Sigmoid colon (tissue), 7 donors: ENCODE data around the gene CCDC190. TPM values are rescaled to one million over a fixed set of nuclear protein-coding genes. Genes with fewer than 3 reads are reported as not detected.
"Not testable (repeated sequence)": the region's sequence is repeated elsewhere in the genome, so short reads cannot be mapped to it uniquely, and the experiment has no call there.

Experiments
- DNase-seq: peaks from one replicate; pipeline ENCODE4 v3.0.0-alpha.2; 2019
- H3K27ac ChIP-seq, 4 donors: fragments of 200-600 bp; sonication (generic); one replicate each; pipeline ENCODE4 v1.5.1; 2016 to 2019; ENCODE audit warnings: mild to moderate bottlenecking in 1 of 4
- H3K27me3 ChIP-seq, 3 donors: fragments of 200-600 bp; sonication (generic); one replicate each; pipeline ENCODE4 v1.5.1; 2019; ENCODE audit warnings: mild to moderate bottlenecking in 1 of 3
- H3K36me3 ChIP-seq, 4 donors: fragments of 200-600 bp; sonication (generic); one replicate each; pipeline ENCODE4 v1.5.1; 2016 to 2019
- H3K4me1 ChIP-seq, 4 donors: fragments of 200-600 bp; sonication (generic); one replicate each; pipeline ENCODE4 v1.5.1; 2017 to 2019
- H3K4me3 ChIP-seq, 4 donors: fragments of 200-600 bp; sonication (generic); one replicate each; pipeline ENCODE4 v1.5.1; 2017 to 2019; ENCODE audit warnings: mild to moderate bottlenecking in 2 of 4, moderate library complexity in 1 of 4
- H3K9me3 ChIP-seq, 4 donors: fragments of 200-600 bp in 3 of 4; sonication (generic) in 3 of 4; one replicate each; pipeline versions ENCODE4 v1.5.1 to v1.6.1; 2013 to 2019
- EP300 ChIP-seq, 4 donors: sonication (generic); formaldehyde crosslinking; IDR thresholded peaks; one replicate each; pipeline ENCODE4 v1.6.1; 2017; ENCODE audit warnings: antibody characterized with exemption in 4 of 4
- POLR2A ChIP-seq, 2 donors: fragments of 450-650 bp; IDR thresholded peaks; one replicate each; pipeline ENCODE4 v1.6.1; 2016; ENCODE audit warnings: antibody characterized with exemption in 2 of 2, mild to moderate bottlenecking in 2 of 2, moderate library complexity in 2 of 2
- POLR2AphosphoS5 ChIP-seq, 4 donors: sonication (generic); formaldehyde crosslinking; IDR thresholded peaks; one replicate each; pipeline ENCODE4 v1.6.1; 2017; ENCODE audit warnings: antibody characterized with exemption in 4 of 4
- WGBS, 2 donors: extraction: QIAGEN DNeasy Blood & Tissue Kit; methylation state at CpG; one replicate each; pipeline ENCODE4 v1.1.7; 2013; 5-methylcytosine and 5-hydroxymethylcytosine counted together
- intact Hi-C: fragments of 100-400 bp; cut with DNase I; formaldehyde crosslinking; loops from one replicate; pipeline ENCODE4 v1.15.1; 2023
- polyA plus RNA-seq, 3 donors: library from polyadenylated mRNA; stranded (reverse); fragments of 200-250 nt; gene quantifications; one replicate each; pipeline ENCODE4 v1.2.3, GENCODE V29; 2013
- total RNA-seq, 4 donors: library from RNA; depleted of rRNA; stranded (reverse); fragments of >200 nt; gene quantifications; one replicate each; pipeline ENCODE4 v1.1.0, GENCODE V29; 2016
- TF ChIP-seq, protein P1 (sequence below), 4 experiments: fragments of 450-650 bp in 3 of 4; fragments of 200-600 bp in 1 of 4; IDR thresholded peaks; one replicate each; pipeline ENCODE4 v1.5.1; 2016 to 2019; ENCODE audit warnings: antibody characterized with exemption in 4 of 4, mild to moderate bottlenecking in 3 of 4, moderate library complexity in 2 of 4
- donor health status: healthy with polysubstance abuse.
- donor health status: Bipolar disorder and iron deficiency.
- donor health status: healthy.

CCDC190 gene
- total and polyA plus RNA-seq, 7 donors: not detected

DNA sequence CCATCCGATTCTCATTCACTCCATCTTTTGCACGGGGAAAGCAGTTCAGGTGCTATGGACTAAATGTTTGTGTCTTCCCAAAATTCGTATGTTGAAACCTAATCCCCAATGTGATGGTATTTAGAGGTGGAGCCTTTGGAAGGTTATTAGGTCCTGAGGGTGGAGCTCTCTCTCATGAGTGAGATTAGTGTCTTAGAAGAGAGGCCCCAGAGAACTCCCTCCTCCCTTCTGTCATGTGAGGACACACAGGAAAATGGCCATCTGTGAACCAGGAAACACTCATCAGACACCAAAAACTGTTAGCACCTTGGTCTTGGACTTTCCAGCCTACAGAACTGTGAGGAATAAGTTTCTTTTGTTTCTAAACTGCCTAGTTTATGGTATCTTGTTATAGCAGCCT, 15.8 kb upstream of the CCDC190 start:
- H3K27me3 ChIP-seq: no peaks in the 10 kb centered on the region
- no peak for TF ChIP-seq EP300 (IDR thresholded peaks at IDR 0.05)
- TF ChIP-seq, protein P1, sequence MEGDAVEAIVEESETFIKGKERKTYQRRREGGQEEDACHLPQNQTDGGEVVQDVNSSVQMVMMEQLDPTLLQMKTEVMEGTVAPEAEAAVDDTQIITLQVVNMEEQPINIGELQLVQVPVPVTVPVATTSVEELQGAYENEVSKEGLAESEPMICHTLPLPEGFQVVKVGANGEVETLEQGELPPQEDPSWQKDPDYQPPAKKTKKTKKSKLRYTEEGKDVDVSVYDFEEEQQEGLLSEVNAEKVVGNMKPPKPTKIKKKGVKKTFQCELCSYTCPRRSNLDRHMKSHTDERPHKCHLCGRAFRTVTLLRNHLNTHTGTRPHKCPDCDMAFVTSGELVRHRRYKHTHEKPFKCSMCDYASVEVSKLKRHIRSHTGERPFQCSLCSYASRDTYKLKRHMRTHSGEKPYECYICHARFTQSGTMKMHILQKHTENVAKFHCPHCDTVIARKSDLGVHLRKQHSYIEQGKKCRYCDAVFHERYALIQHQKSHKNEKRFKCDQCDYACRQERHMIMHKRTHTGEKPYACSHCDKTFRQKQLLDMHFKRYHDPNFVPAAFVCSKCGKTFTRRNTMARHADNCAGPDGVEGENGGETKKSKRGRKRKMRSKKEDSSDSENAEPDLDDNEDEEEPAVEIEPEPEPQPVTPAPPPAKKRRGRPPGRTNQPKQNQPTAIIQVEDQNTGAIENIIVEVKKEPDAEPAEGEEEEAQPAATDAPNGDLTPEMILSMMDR (IDR thresholded peaks at IDR 0.05): no peak
- no peak for TF ChIP-seq POLR2A (IDR thresholded peaks at IDR 0.05)
- TF ChIP-seq POLR2AphosphoS5 (IDR thresholded peaks at IDR 0.05): no peak
- 63 to 64% methylated on average over 3 of the region's 3 CpGs for WGBS, 2 donors
- H3K36me3 ChIP-seq: no peaks in the 10 kb centered on the region
- intact Hi-C loops: loop anchor here (1.0 kb wide), 1 partner anchor 442 kb away; no protein-coding TSS in a partner anchor
- H3K4me1 ChIP-seq: no peaks in the 10 kb centered on the region
- DNase-seq: no peak
- no peak overlapping the region for H3K27ac ChIP-seq
- no peaks in the 10 kb centered on the region for H3K9me3 ChIP-seq
- no peak overlapping the region for H3K4me3 ChIP-seq

- H3K4me3 ChIP-seq: no peak overlapping the region
These were observed 13.0 kb upstream of the CCDC190 start for GRCh38 chr1:162873671-162874666.

DNA sequence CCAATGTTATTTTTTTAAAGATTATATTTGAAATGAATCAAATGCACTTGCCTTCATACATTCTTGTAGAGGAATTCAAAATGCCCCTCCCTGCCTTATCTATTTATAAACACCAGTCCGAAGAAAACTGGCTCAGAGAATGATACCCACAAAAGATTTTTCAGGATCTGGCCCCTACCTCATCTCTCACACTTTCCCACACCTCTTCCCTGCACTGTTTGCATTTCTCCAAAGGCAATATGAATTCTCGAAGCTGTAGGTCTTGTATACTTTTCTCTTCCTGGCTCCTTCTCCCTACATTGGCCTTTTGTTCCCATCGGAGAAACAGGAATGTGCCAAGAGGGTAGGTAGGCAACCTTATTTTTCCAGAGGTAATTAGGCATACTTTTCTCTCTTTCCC, 12.0 kb upstream of the CCDC190 start:
- intact Hi-C loops: no loop called here
- TF ChIP-seq POLR2A (IDR thresholded peaks at IDR 0.05): no peak
- H3K4me3 ChIP-seq: no peak overlapping the region
- WGBS, 2 donors: 13 to 54% methylated on average over 3 of the region's 3 CpGs
- no peaks in the 10 kb centered on the region for H3K9me3 ChIP-seq
- no peaks in the 10 kb centered on the region for H3K4me1 ChIP-seq
- no peak for DNase-seq
- H3K36me3 ChIP-seq: no peaks in the 10 kb centered on the region
- no peaks in the 10 kb centered on the region for H3K27me3 ChIP-seq
- no peak overlapping the region for H3K27ac ChIP-seq

More at GRCh38 chr1:162873671-162874666, 13.0 kb upstream of the CCDC190 start:
- WGBS, 2 donors: 47 to 76% methylated on average over 8 of the region's 8 CpGs
- intact Hi-C loops: no loop called here
- Histone ChIP-seq H3K9me3 (no peaks in the 10 kb centered on the region), H3K4me1 (no peaks in the 10 kb centered on the region), H3K27me3 (no peaks in the 10 kb centered on the region), H3K36me3 (no peaks in the 10 kb centered on the region), H3K27ac (no peak overlapping the region)
- TF ChIP-seq POLR2AphosphoS5 (IDR thresholded peaks at IDR 0.05): no peak
- no peak for TF ChIP-seq EP300 (IDR thresholded peaks at IDR 0.05)
- TF ChIP-seq POLR2A (IDR thresholded peaks at IDR 0.05): no peak
- TF ChIP-seq, protein P1 (IDR thresholded peaks at IDR 0.05): no peak
- no peak for DNase-seq

- DNase-seq, H3K9me3 ChIP-seq, H3K27ac ChIP-seq, H3K36me3 ChIP-seq, H3K4me1 ChIP-seq, H3K27me3 ChIP-seq, H3K4me3 ChIP-seq, intact Hi-C loops: not testable (repeated sequence)
- 45 to 64% methylated on average over 1 of the region's 1 CpG for WGBS, 2 donors
These were observed 10.4 kb upstream of the CCDC190 start for GRCh38 chr1:162871417-162871816.

- intact Hi-C loops: no loop called here
- no peaks in the 10 kb centered on the region for H3K36me3 ChIP-seq
- H3K9me3 ChIP-seq: no peaks in the 10 kb centered on the region
- H3K4me1 ChIP-seq: no peaks in the 10 kb centered on the region
- H3K27ac ChIP-seq: no peak overlapping the region
- no peaks in the 10 kb centered on the region for H3K27me3 ChIP-seq
- H3K4me3 ChIP-seq: no peak overlapping the region
- no peak for DNase-seq
- WGBS, 2 donors: 51 to 87% methylated on average over 5 of the region's 5 CpGs
- TF ChIP-seq EP300 (IDR thresholded peaks at IDR 0.05) (no peak), POLR2AphosphoS5 (IDR thresholded peaks at IDR 0.05) (no peak), POLR2A (IDR thresholded peaks at IDR 0.05) (no peak)
These were observed 8.0 kb upstream of the CCDC190 start for GRCh38 chr1:162868972-162869371.

DNA sequence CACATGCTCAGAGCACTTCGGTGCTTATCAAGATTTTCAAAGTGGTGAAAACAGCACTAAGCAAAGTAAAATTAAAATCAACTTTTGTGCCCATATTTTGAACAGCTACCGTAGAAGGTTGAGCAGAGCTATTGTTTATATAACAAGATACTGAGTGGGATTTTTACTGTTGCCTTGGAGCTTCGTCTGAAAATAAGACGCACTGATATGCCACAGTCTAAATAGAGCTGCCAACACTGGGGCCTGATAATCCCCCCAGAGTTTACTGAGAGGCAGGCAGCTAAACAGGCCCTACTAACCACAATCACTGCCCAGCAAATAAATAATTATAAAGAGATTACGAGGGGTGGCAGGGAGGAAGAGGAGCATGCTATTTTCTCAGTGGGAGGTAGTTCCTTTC, 650 bp upstream of the CCDC190 start:
- no peaks in the 10 kb centered on the region for H3K36me3 ChIP-seq
- no peak for DNase-seq
- no peaks in the 10 kb centered on the region for H3K9me3 ChIP-seq
- H3K27me3 ChIP-seq: no peaks in the 10 kb centered on the region
- H3K4me3 ChIP-seq: no peak overlapping the region
- intact Hi-C loops: no loop called here
- H3K4me1 ChIP-seq: peaks cover 0 to 15% (median 11%) of the 10 kb centered on the region in 4 donors
- TF ChIP-seq EP300 (IDR thresholded peaks at IDR 0.05) (no peak), POLR2A (IDR thresholded peaks at IDR 0.05) (no peak), POLR2AphosphoS5 (IDR thresholded peaks at IDR 0.05) (no peak)
- TF ChIP-seq, protein P1 (IDR thresholded peaks at IDR 0.05): no peak
- WGBS, 2 donors: 68 to 73% methylated on average over 5 of the region's 5 CpGs
- peak overlapping the region in 2 of 4 donors; percentile 28 to 42 for H3K27ac ChIP-seq
